GM15510 (cell line): Measurements from ENCODE around the gene DCTN4.

Experiments used
- POLR2A ChIP-seq: IDR thresholded peaks from 3 replicates; pipeline ENCODE4 v1.6.1; 2011; ENCODE audit warnings: borderline replicate concordance; ENCODE audit not compliant: insufficient read length; ENCODE audit errors: extremely low read depth

DCTN4 gene

GRCh38 chr5:150670948-150671310 is 87.9 kb downstream of the DCTN4 start:
- no peak for TF ChIP-seq POLR2A

DNA sequence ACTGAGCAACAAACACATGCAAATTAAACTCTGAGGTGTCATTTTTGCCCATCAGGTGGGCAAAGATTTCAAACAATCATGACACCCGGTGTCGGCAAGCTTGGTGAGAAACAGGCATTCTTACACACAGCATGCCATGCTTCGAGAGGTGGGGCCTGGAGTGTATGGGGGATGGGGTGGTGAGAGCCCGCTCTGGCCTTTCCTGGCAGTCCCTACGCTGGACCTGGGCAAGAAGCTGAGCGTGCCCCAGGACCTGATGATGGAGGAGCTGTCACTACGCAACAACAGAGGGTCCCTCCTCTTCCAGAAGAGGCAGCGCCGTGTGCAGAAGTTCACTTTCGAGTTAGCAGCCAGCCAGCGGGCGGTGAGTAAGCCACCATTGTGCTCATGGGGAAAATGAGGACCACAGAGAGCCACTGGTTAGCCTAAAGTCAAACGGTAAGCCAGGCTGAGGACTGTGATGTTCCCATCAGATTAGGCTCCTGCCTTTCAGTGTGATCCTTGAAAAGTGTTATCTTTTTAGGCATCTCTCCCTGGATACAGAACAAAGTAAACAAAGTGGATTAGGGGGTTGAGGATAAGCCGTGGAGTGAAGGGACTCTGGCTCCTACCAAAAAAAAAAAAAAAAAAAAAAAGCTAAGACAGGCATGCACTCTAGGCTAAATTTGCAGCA is 88.4 kb downstream of the DCTN4 start:
- no peak for TF ChIP-seq POLR2A

DNA sequence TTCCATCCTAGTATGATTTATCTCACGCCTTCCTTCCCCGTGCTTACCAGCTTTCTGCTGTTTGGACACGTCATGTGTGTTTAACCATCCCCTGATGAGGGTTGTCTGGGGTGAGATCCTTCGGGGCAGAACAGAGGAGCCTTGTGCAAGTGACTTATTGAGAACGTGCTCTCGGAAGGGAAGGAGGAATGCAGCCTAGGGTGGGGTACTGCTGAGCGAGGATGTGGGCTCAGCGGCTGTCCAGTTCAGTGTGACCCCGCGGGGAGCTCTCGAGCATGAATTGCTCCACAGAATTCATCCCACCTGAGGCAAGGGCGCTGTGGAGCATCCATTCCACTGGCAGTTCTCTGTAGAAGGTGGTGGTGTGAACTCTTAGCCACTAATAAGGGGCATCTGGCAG is 93.8 kb downstream of the DCTN4 start:
- TF ChIP-seq POLR2A: no peak

DNA sequence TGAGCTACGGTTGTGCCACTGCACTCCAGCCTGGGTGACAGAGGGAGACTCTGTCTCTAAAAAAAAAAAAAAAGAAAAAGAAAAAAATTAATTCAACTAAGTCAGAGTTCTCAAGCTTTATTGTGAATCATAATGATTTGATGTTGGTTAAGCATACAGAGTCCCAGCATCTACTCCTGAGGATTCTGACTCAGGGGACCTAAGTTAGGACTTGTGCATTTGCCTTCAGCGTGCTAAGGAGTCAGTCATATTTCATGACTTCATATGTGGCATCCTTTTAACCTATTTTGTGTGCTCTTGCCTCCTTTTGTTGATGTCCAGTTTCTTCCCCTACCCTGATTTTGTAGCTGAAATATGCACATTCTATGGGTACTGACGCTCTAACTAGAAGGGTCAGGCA is 94.9 kb downstream of the DCTN4 start:
- TF ChIP-seq POLR2A: no peak

DNA sequence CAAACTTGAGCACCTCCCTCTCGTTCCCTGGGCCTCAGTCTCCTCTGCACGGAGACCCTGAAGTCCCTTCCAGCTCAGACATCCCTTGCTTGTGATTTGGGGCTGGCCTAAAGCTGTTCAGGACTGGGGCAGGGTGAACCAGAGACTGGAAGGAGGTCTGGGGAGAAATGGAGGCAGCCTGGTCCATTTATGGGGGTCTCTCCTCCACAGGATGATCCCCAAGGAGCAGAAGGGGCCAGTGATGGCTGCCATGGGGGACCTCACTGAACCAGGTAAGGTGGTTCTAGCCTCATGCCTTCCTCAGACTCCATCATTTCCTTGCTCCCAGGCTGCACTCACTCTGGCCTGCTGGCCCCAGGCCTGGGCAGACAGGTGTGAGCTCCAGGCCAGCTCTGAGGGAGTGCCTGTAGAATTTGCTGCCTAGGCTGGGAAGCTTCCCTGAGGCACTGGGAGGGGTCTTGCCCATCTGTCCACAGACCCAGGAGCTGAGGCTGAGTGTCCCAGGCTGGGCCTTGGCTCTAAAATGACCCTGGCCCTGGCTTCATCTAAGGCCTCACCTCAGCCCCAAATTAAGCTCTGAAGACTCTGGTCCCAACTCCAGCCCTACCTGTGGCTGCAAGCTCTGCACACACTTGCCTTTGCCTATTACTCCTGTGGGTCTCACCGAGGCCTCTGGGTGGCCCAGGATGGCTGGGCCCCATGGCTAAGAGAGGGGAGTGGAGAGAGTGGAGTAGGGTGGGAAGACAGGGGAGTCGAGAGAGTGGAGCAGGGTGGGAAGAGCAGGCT is 95.9 kb downstream of the DCTN4 start:
- no peak for TF ChIP-seq POLR2A

GRCh38 chr5:150661821-150662596 is 96.8 kb downstream of the DCTN4 start:
- no peak for TF ChIP-seq POLR2A

GRCh38 chr5:150661086-150661485 is 97.7 kb downstream of the DCTN4 start, which contains the start of gene MYOZ3:
Gene MYOZ3 (plus strand): TSS chr5:150661251. CDS start chr5:150662942, 1,691 bp downstream.
- TF ChIP-seq POLR2A: no peak

DNA sequence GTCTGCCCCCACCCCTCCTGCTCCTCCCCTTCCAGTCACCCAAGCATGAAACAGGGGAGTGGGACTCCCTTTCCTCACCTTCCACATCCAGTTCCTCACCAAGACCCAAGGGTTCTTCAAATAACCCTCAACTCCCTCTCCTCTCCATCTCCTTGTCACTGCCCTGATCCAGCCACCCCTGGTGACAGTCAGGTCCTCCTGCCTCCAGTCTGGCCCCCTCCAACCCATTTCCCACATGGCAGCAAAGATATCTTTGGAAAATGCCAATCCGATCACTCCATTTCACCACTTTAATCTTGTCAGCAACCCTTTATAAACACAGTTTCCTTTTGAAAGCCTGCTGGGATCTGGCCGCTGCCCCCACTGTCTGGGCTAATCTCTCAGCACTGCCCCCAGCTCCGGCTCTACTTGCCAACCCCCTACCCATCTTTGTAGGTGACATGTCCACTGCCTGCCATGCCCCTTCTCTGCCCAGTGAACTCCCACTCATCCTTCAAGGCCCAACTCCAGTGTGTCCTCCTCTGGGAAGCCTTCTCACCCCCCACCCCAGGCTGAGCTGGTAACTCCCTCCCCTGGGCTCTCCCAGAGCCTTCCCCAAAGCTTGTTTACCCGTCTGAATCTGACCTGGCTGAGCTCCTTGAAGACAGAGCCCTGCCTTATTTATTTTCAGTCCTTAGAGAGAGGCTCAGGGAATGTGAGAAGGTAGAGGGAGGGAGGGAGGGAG is 98.5 kb downstream of the DCTN4 start:
- TF ChIP-seq POLR2A: no peak

GRCh38 chr5:150659360-150660107 is 99.3 kb downstream of the DCTN4 start:
- TF ChIP-seq POLR2A: no peak

- TF ChIP-seq POLR2A: no peak
Observed at GRCh38 chr5:150658699-150659265, 100.0 kb downstream of the DCTN4 start.
